Adrenal gland (tissue), 12 donors: Measurements from ENCODE around the gene KRT6B. TPM values are rescaled to one million over a fixed set of nuclear protein-coding genes. Genes with fewer than 3 reads are reported as not detected.

Experiments used
- DNase-seq, 7 donors: peaks; one replicate each; pipeline ENCODE4 v3.0.0-alpha.2; 2019 to 2020
- H3K27ac ChIP-seq, 5 donors: fragments of 200-600 bp; sonication (generic) in 4 of 5; 1 replicate in 3 of 5; 2 replicates in 2 of 5; pipeline versions ENCODE4 v1.5.1 to v1.8.0; 2016 to 2020; ENCODE audit warnings: mild to moderate bottlenecking in 1 of 5
- H3K27me3 ChIP-seq: fragments of 200-600 bp; 2 replicates; pipeline ENCODE4 v1.8.0; 2021
- H3K36me3 ChIP-seq, 2 donors: fragments of 200-600 bp; replicated peaks in 1 of 2; 1 replicate in 1 of 2; 2 replicates in 1 of 2; pipeline versions ENCODE4 v1.5.1 to v1.8.0; 2018 to 2022
- H3K4me1 ChIP-seq, 2 donors: fragments of 200-600 bp; replicated peaks in 1 of 2; 1 replicate in 1 of 2; 2 replicates in 1 of 2; pipeline versions ENCODE4 v1.5.1 to v1.8.0; 2018 to 2021
- H3K4me3 ChIP-seq, 4 donors: fragments of 200-600 bp; sonication (generic) in 3 of 4; one replicate each; pipeline ENCODE4 v1.5.1; 2016 to 2018
- H3K9me3 ChIP-seq, 3 donors: fragments of 200-600 bp; sonication (generic) in 1 of 3; replicated peaks in 1 of 3; 1 replicate in 2 of 3; 2 replicates in 1 of 3; pipeline versions ENCODE4 v1.5.1 to v1.8.0; 2016 to 2021
- CTCF ChIP-seq, 6 experiments: fragments of 450-650 bp in 4 of 6; fragments of 200-600 bp in 2 of 6; sonication (generic) in 1 of 6; IDR thresholded peaks; 1 replicate in 5 of 6; 2 replicates in 1 of 6; pipeline versions ENCODE4 v1.5.1 to v1.8.0; 2016 to 2021; ENCODE audit warnings: antibody characterized with exemption in 6 of 6, mild to moderate bottlenecking in 2 of 6, moderate library complexity in 1 of 6
- POLR2A ChIP-seq, 2 donors: fragments of 450-650 bp; IDR thresholded peaks; one replicate each; pipeline ENCODE4 v1.6.1; 2017; ENCODE audit warnings: antibody characterized with exemption in 2 of 2, mild to moderate bottlenecking in 2 of 2, moderate library complexity in 1 of 2
- WGBS, 4 donors: extraction: QIAGEN DNeasy Blood & Tissue Kit in 2 of 4; methylation state at CpG; one replicate each; pipeline versions ENCODE4 v1.1.5 to v1.1.7; 2013 to 2017; 5-methylcytosine and 5-hydroxymethylcytosine counted together
- intact Hi-C, 2 donors: fragments of 100-400 bp; cut with DNase I; formaldehyde crosslinking; loops; one replicate each; pipeline versions ENCODE4 v1.14.1 to v1.15.0; 2022 to 2023
- polyA plus RNA-seq, 3 donors: library from polyadenylated mRNA; stranded (reverse); fragments of 200-250 nt in 2 of 3; fragments of 350-450 nt in 1 of 3; fragmentation: Illumina TruSeq in 1 of 3; extraction: RNeasy Lipid Tissue Mini Kit (QIAGEN cat#74804) in 1 of 3; gene quantifications; one replicate each; pipeline ENCODE4 v1.2.3, GENCODE V29; 2013 to 2014
- total RNA-seq, 9 donors: library from RNA; depleted of rRNA in 4 of 9; stranded (reverse); fragments of >200 nt in 4 of 9; fragments of 120-200 nt in 1 of 9; fragmentation: NEBNext Ultra II Directional in 1 of 9; extraction: Animal tissue kit (Norgen Biotek cat#: 25700) in 1 of 9; gene quantifications; one replicate each; pipeline versions ENCODE4 v1.1.0 to v1.2.4, GENCODE V29; 2013 to 2023
- donor health status: healthy with polysubstance abuse.
- donor health status: Bipolar disorder and iron deficiency.
- donor health status: DM: yes; HTN: yes; CAD: no.
- donor health status: DM: no; HTN: no; CAD: no.
- donor health status: DM: no; HTN: no; CAD: no.
- donor health status: DM: yes; HTN: yes; CAD: no.

Gene KRT6B
- total and polyA plus RNA-seq, 12 donors = 0.20 to 0.25 TPM; not detected in 10

- intact Hi-C loops = no loop called here
- H3K4me1 ChIP-seq = no peaks in the 10 kb centered on the region
- no peak for TF ChIP-seq POLR2A (IDR thresholded peaks at IDR 0.05)
- no peak for TF ChIP-seq CTCF (IDR thresholded peaks at IDR 0.05)
- H3K36me3 ChIP-seq = no peaks in the 10 kb centered on the region
- DNase-seq = no peak
- H3K27ac ChIP-seq = no peak overlapping the region
- H3K4me3 ChIP-seq = no peak overlapping the region
- WGBS, 4 donors = 83 to 94% (median 89%) methylated on average over 5 of the region's 5 CpGs
- H3K27me3 ChIP-seq = no peaks in the 10 kb centered on the region
- no peaks in the 10 kb centered on the region for H3K9me3 ChIP-seq
Observed at GRCh38 chr12:52401526-52401925, 50.4 kb downstream of the KRT6B start.

GRCh38 chr12:52400906-52401305, 51.0 kb downstream of the KRT6B start:
- TF ChIP-seq CTCF (IDR thresholded peaks at IDR 0.05) = no peak
- no peak for TF ChIP-seq POLR2A (IDR thresholded peaks at IDR 0.05)
- H3K27ac ChIP-seq = no peak overlapping the region
- intact Hi-C loops = no loop called here
- no peak overlapping the region for H3K4me3 ChIP-seq
- 85 to 96% (median 92%) methylated on average over 2 to 9 of the region's 9 CpGs for WGBS, 4 donors
- no peak for DNase-seq
- no peaks in the 10 kb centered on the region for H3K9me3 ChIP-seq
- H3K27me3 ChIP-seq = no peaks in the 10 kb centered on the region
- no peaks in the 10 kb centered on the region for H3K36me3 ChIP-seq
- H3K4me1 ChIP-seq = no peaks in the 10 kb centered on the region

GRCh38 chr12:52399756-52400155, 52.2 kb downstream of the KRT6B start:
- TF ChIP-seq CTCF (IDR thresholded peaks at IDR 0.05) = no peak
- TF ChIP-seq POLR2A (IDR thresholded peaks at IDR 0.05) = no peak
- H3K36me3 ChIP-seq = no peaks in the 10 kb centered on the region
- H3K4me1 ChIP-seq = no peaks in the 10 kb centered on the region
- 89 to 94% (median 92%) methylated on average over 14 to 16 of the region's 16 CpGs for WGBS, 4 donors
- DNase-seq = no peak
- no peaks in the 10 kb centered on the region for H3K27me3 ChIP-seq
- intact Hi-C loops = no loop called here
- no peaks in the 10 kb centered on the region for H3K9me3 ChIP-seq
- no peak overlapping the region for H3K27ac ChIP-seq
- no peak overlapping the region for H3K4me3 ChIP-seq

GRCh38 chr12:52398176-52398575, 53.8 kb downstream of the KRT6B start:
- H3K4me3 ChIP-seq = no peak overlapping the region
- TF ChIP-seq CTCF (IDR thresholded peaks at IDR 0.05) = no peak
- TF ChIP-seq POLR2A (IDR thresholded peaks at IDR 0.05) = no peak
- no peak for DNase-seq
- H3K27me3 ChIP-seq = no peaks in the 10 kb centered on the region
- no peaks in the 10 kb centered on the region for H3K4me1 ChIP-seq
- intact Hi-C loops = no loop called here
- WGBS, 4 donors = 75 to 89% (median 81%) methylated on average over 1 of the region's 1 CpG
- no peaks in the 10 kb centered on the region for H3K9me3 ChIP-seq
- no peak overlapping the region for H3K27ac ChIP-seq
- H3K36me3 ChIP-seq = no peaks in the 10 kb centered on the region
